Liver (tissue), 9 donors: ENCODE measurements around the gene IGFALS. TPM values are rescaled to one million over a fixed set of nuclear protein-coding genes. Genes with fewer than 3 reads are reported as not detected.

ENCODE experiments used
- DNase-seq: peaks from one replicate; pipeline ENCODE4 v3.0.0-alpha.2; 2017; ENCODE audit warnings: low spot score
- H3K27ac ChIP-seq, 2 donors: one replicate each; pipeline ENCODE4 v1.7.0; 2013; ENCODE audit warnings: inconsistent platforms in 2 of 2, low read length in 2 of 2, control low read depth in 1 of 2, low read depth in 1 of 2, mild to moderate bottlenecking in 1 of 2
- H3K27me3 ChIP-seq, 4 donors: one replicate each; pipeline versions ENCODE4 v1.6.1 to v1.7.0; 2013; ENCODE audit warnings: low read length in 3 of 4, inconsistent platforms in 1 of 4, mild to moderate bottlenecking in 1 of 4, moderate library complexity in 1 of 4; ENCODE audit not compliant: control insufficient read depth in 4 of 4, insufficient read depth in 4 of 4
- H3K36me3 ChIP-seq, 4 donors: one replicate each; pipeline versions ENCODE4 v1.6.1 to v1.7.0; 2013; ENCODE audit warnings: low read length in 3 of 4, mild to moderate bottlenecking in 3 of 4, low read depth in 1 of 4, moderate library complexity in 1 of 4; ENCODE audit not compliant: control insufficient read depth in 4 of 4, insufficient read depth in 3 of 4
- H3K4me1 ChIP-seq, 4 donors: one replicate each; pipeline versions ENCODE4 v1.6.1 to v1.7.0; 2013; ENCODE audit warnings: low read length in 3 of 4, mild to moderate bottlenecking in 3 of 4, moderate library complexity in 1 of 4; ENCODE audit not compliant: control insufficient read depth in 4 of 4, insufficient read depth in 4 of 4
- H3K4me3 ChIP-seq, 3 donors: one replicate each; pipeline versions ENCODE4 v1.6.1 to v1.7.0; 2013; ENCODE audit warnings: low read length in 3 of 3, control low read depth in 1 of 3, low read depth in 1 of 3, mild to moderate bottlenecking in 1 of 3
- H3K9ac ChIP-seq, 2 donors: one replicate each; pipeline ENCODE4 v1.7.0; 2013; ENCODE audit warnings: low read length in 2 of 2, mild to moderate bottlenecking in 2 of 2, moderate library complexity in 2 of 2, control low read depth in 1 of 2, low read depth in 1 of 2
- H3K9me3 ChIP-seq, 4 donors: one replicate each; pipeline versions ENCODE4 v1.6.1 to v1.7.0; 2013; ENCODE audit warnings: low read length in 3 of 4; ENCODE audit not compliant: control insufficient read depth in 4 of 4
- EGR1 ChIP-seq, 2 donors: IDR thresholded peaks; 2 replicates each; pipeline ENCODE4 v1.6.1; 2016 to 2018; ENCODE audit warnings: antibody characterized with exemption in 2 of 2, low read depth in 2 of 2
- FOXA1 ChIP-seq: IDR thresholded peaks from 2 replicates; pipeline ENCODE4 v1.6.1; 2016; ENCODE audit warnings: antibody characterized with exemption
- FOXA2 ChIP-seq: IDR thresholded peaks from 2 replicates; pipeline ENCODE4 v1.6.1; 2016; ENCODE audit warnings: antibody characterized with exemption
- GABPA ChIP-seq, 2 donors: IDR thresholded peaks in 1 of 2; conservative IDR thresholded peaks in 1 of 2; 2 replicates each; pipeline ENCODE4 v1.6.1; 2016; ENCODE audit warnings: antibody characterized with exemption in 2 of 2, mild to moderate bottlenecking in 1 of 2, moderate library complexity in 1 of 2
- HNF4A ChIP-seq, 2 donors: conservative IDR thresholded peaks; 2 replicates each; pipeline ENCODE4 v1.6.1; 2016; ENCODE audit warnings: antibody characterized with exemption in 2 of 2, mild to moderate bottlenecking in 2 of 2
- HNF4G ChIP-seq: IDR thresholded peaks from 2 replicates; pipeline ENCODE4 v1.6.1; 2016; ENCODE audit warnings: antibody characterized with exemption
- JUND ChIP-seq, 2 donors: IDR thresholded peaks; 2 replicates each; pipeline ENCODE4 v1.6.1; 2016; ENCODE audit warnings: antibody characterized with exemption in 2 of 2
- NR2F2 ChIP-seq: IDR thresholded peaks from 2 replicates; pipeline ENCODE4 v1.6.1; 2016; ENCODE audit warnings: antibody characterized with exemption
- RAD21 ChIP-seq, 2 donors: IDR thresholded peaks; 2 replicates each; pipeline ENCODE4 v1.6.1; 2016; ENCODE audit warnings: antibody characterized with exemption in 2 of 2, mild to moderate bottlenecking in 2 of 2
- REST ChIP-seq: IDR thresholded peaks from 2 replicates; pipeline ENCODE4 v1.6.1; 2016; ENCODE audit warnings: antibody characterized with exemption, mild to moderate bottlenecking
- RXRA ChIP-seq, 2 donors: IDR thresholded peaks; 2 replicates each; pipeline ENCODE4 v1.6.1; 2017 to 2018; ENCODE audit warnings: antibody characterized with exemption in 2 of 2, mild to moderate bottlenecking in 1 of 2
- SP1 ChIP-seq: IDR thresholded peaks from 2 replicates; pipeline ENCODE4 v1.6.1; 2018; ENCODE audit warnings: antibody characterized with exemption, mild to moderate bottlenecking
- TAF1 ChIP-seq: conservative IDR thresholded peaks from 2 replicates; pipeline ENCODE4 v1.6.1; 2016; ENCODE audit warnings: antibody characterized with exemption, mild to moderate bottlenecking
- YY1 ChIP-seq: IDR thresholded peaks from 2 replicates; pipeline ENCODE4 v1.6.1; 2016; ENCODE audit warnings: antibody characterized with exemption, mild to moderate bottlenecking
- WGBS: extraction: QIAGEN DNeasy Blood & Tissue Kit; methylation state at CpG from one replicate; pipeline ENCODE4 v1.1.7; 2013; 5-methylcytosine and 5-hydroxymethylcytosine counted together
- polyA plus RNA-seq, 2 donors: library from polyadenylated mRNA; stranded (reverse) in 1 of 2; unstranded in 1 of 2; fragments of 200-250 nt in 1 of 2; fragments of >200 nt in 1 of 2; fragmentation: Nextera tagmentation in 1 of 2; extraction: Ambion mirVana in 1 of 2; gene quantifications; one replicate each; pipeline versions ENCODE4 v1.2.1 to v1.2.3, GENCODE V29; 2013 to 2015
- total RNA-seq, 2 donors: library from RNA; depleted of rRNA; stranded (reverse); fragments of >200 nt; gene quantifications; one replicate each; pipeline ENCODE4 v1.2.3, GENCODE V29; 2014
- TF ChIP-seq, protein P1 (sequence below): IDR thresholded peaks from 2 replicates; pipeline ENCODE4 v1.6.1; 2016; ENCODE audit warnings: antibody characterized with exemption
- TF ChIP-seq, protein P2 (sequence below): IDR thresholded peaks from 2 replicates; pipeline ENCODE4 v1.6.1; 2016; ENCODE audit warnings: antibody characterized with exemption
- donor health status: healthy.
- donor health status: healthy.
- donor health status: healthy.
- donor health status: healthy.
- donor health status: healthy.

The IGFALS gene
- total and polyA plus RNA-seq, 4 donors, result 19.8 to 161 (median 68.4) TPM

- TF ChIP-seq, protein P1, sequence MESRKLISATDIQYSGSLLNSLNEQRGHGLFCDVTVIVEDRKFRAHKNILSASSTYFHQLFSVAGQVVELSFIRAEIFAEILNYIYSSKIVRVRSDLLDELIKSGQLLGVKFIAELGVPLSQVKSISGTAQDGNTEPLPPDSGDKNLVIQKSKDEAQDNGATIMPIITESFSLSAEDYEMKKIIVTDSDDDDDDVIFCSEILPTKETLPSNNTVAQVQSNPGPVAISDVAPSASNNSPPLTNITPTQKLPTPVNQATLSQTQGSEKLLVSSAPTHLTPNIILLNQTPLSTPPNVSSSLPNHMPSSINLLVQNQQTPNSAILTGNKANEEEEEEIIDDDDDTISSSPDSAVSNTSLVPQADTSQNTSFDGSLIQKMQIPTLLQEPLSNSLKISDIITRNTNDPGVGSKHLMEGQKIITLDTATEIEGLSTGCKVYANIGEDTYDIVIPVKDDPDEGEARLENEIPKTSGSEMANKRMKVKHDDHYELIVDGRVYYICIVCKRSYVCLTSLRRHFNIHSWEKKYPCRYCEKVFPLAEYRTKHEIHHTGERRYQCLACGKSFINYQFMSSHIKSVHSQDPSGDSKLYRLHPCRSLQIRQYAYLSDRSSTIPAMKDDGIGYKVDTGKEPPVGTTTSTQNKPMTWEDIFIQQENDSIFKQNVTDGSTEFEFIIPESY, result no peak
- TF ChIP-seq FOXA1 (no peak), YY1 (no peak), HNF4G (no peak)
These were observed 3.9 kb downstream of the IGFALS start (continued) for GRCh38 chr16:1789643-1790045.

DNA sequence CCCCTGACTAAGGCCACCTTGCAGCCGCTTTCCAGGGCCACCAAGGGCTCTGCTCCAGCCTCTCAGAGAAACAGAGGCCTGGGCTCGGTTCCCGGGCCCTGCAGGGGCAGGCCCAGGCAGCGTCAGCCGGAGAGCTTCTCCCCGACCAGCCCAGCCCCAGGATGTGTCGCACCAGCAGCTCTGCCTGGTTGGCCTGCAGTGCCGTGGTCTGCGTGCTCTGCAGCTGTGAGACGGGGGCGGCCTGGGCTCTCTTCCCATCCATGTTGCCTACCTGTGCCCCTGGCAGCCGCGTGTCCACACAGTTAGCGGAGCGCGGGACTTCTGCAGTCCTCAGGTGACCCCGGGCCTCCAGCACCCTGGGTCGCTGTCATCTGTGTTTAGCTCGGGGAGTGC is 4.8 kb downstream of the IGFALS start:
- no peaks in the 10 kb centered on the region for H3K9me3 ChIP-seq
- H3K36me3 ChIP-seq, result peaks cover 0 to 34% (median 5%) of the 10 kb centered on the region in 4 donors
- no peak for TF ChIP-seq FOXA1
- TF ChIP-seq HNF4A (conservative IDR thresholded peaks at IDR 0.05), result no peak
- TF ChIP-seq YY1, result no peak
- TF ChIP-seq TAF1, result no peak
- TF ChIP-seq NR2F2, result no peak
- TF ChIP-seq JUND (IDR thresholded peaks at IDR 0.05), result no peak
- peaks cover 14 to 74% (median 49%) of the 10 kb centered on the region in 4 donors for H3K4me1 ChIP-seq
- no peak overlapping the region for H3K4me3 ChIP-seq
- H3K27ac ChIP-seq, result no peak overlapping the region
- no peak for DNase-seq
- H3K9ac ChIP-seq, result no peak overlapping the region
- no peaks in the 10 kb centered on the region for H3K27me3 ChIP-seq
- WGBS, result 62% methylated on average over 19 of the region's 19 CpGs

- Histone ChIP-seq H3K9ac (no peak overlapping the region), H3K9me3 (no peaks in the 10 kb centered on the region), H3K27me3 (no peaks in the 10 kb centered on the region), H3K36me3 (peaks cover 0 to 34% (median 5%) of the 10 kb centered on the region in 4 donors), H3K27ac (no peak overlapping the region), H3K4me3 (no peak overlapping the region), H3K4me1 (peaks cover 13 to 74% (median 49%) of the 10 kb centered on the region in 4 donors)
- TF ChIP-seq RXRA (IDR thresholded peaks at IDR 0.05) (peak in 1 of 2 donors; percentile 47), FOXA1 (no peak)
- 78% methylated on average over 38 of the region's 38 CpGs for WGBS
- DNase-seq, result no peak
These were observed 5.3 kb downstream of the IGFALS start for GRCh38 chr16:1788095-1788707.

GRCh38 chr16:1787322-1788094 is 6.0 kb downstream of the IGFALS start:
- H3K36me3 ChIP-seq, result peaks cover 0 to 34% (median 5%) of the 10 kb centered on the region in 4 donors
- H3K27me3 ChIP-seq, result no peaks in the 10 kb centered on the region
- no peaks in the 10 kb centered on the region for H3K9me3 ChIP-seq
- no peak overlapping the region for H3K4me3 ChIP-seq
- no peak overlapping the region for H3K9ac ChIP-seq
- DNase-seq, result no peak
- 92% methylated on average over 44 of the region's 44 CpGs for WGBS
- no peak overlapping the region for H3K27ac ChIP-seq
- peaks cover 7 to 67% (median 46%) of the 10 kb centered on the region in 4 donors for H3K4me1 ChIP-seq
- TF ChIP-seq, protein P1, result no peak
- TF ChIP-seq HNF4G, result no peak
- TF ChIP-seq HNF4A (conservative IDR thresholded peaks at IDR 0.05), result no peak
- no peak for TF ChIP-seq FOXA2
- TF ChIP-seq TAF1, result no peak
- TF ChIP-seq SP1, result no peak
- no peak for TF ChIP-seq EGR1 (IDR thresholded peaks at IDR 0.05; ENCODE audit: low read depth in 2 of 2)
- TF ChIP-seq RAD21 (IDR thresholded peaks at IDR 0.05), result no peak
- no peak for TF ChIP-seq YY1
- TF ChIP-seq GABPA (IDR thresholded peaks at IDR 0.05 in 1 of 2, conservative IDR thresholded peaks at IDR 0.05 in 1 of 2), result no peak
- no peak for TF ChIP-seq JUND (IDR thresholded peaks at IDR 0.05)
- no peak for TF ChIP-seq REST
- TF ChIP-seq, protein P2, sequence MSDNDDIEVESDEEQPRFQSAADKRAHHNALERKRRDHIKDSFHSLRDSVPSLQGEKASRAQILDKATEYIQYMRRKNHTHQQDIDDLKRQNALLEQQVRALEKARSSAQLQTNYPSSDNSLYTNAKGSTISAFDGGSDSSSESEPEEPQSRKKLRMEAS, result no peak
- TF ChIP-seq NR2F2, result no peak
- no peak for TF ChIP-seq FOXA1
